NCI-H146 treated with DMSO at 0.1 percent for 48 hours (cell line): ENCODE measurements around the gene GUCY1A1.
"Not testable (repeated sequence)": the region's sequence is repeated elsewhere in the genome, so short reads cannot be mapped to it uniquely, and the experiment has no call there.

Source experiments
- DNase-seq: peaks from one replicate; lab custom pipeline; 2025; ENCODE audit not compliant: unreplicated experiment; lab: John Stamatoyannopoulos, UW

The GUCY1A1 gene

DNA sequence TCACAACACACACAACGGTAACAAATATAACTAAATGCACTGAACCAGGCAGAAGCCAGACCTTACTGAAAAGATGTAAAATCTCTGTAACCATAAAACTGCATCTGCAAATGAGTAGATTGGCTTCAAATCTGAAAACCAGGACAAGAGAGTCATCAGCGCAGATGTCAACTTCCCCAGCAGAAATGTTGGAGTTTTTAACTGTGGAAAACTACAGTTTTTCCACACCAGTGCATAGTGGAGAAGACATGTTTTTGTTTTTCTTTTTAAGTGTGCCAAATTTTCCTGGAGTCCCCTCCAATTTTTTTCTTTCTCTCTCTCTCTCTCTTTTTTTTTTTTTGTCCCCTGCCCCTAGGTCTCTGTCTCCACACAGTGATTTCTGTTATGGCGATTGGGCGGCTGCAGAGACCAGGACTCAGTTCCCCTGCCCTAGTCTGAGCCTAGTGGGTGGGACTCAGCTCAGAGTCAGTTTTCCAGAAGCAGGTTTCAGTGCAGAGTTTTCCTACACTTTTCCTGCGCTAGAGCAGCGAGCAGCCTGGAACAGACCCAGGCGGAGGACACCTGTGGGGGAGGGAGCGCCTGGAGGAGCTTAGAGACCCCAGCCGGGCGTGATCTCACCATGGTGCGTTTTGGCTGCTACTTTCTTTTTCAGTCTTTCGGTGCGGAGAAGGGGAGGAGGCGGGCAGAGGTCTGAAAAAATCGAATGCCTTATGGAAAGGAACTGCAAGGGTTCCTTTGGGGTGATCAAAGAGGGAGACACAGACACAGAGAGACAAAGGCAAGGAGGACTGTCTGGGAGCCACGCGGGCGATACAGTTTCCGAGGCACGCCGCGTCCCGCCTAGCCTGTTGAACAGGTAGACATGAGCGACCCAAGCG lies at the start of gene GUCY1A1:
Gene GUCY1A1 (plus strand): TSS at position 505 of the 878 bp plus-strand sequence. CDS start 30,020 bp downstream, outside the sequence.
- no peak for DNase-seq

GRCh38 chr4:155617296-155617695 lies 49.4 kb upstream of the GUCY1A1 start:
- DNase-seq, result no peak

GRCh38 chr4:155618183-155618838 lies 48.3 kb upstream of the GUCY1A1 start:
- no peak for DNase-seq

- DNase-seq, result no peak
Observed at GRCh38 chr4:155620637-155621036, 46.0 kb upstream of the GUCY1A1 start.

DNA sequence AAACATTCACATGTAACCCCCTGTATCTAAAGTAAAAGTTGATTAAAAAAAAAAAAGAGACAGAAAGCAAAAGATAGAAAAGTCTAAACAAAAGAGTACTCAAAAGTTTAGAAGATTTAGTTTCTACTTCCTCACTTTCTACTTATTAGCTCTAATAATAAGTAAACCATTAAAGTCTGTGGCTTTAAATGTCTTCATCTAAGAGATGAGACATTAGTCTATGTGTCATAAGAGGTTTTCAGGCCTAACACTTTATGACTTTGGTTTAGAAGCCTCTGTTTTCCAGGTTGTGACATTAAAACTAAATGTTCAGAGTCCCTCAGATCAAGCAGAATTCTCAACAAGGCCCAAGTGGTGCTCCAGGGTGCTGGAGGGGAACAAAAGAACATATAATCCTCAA lies 42.2 kb upstream of the GUCY1A1 start:
- DNase-seq, result no peak

GRCh38 chr4:155626561-155626960 lies 40.1 kb upstream of the GUCY1A1 start:
- DNase-seq, result no peak

DNA sequence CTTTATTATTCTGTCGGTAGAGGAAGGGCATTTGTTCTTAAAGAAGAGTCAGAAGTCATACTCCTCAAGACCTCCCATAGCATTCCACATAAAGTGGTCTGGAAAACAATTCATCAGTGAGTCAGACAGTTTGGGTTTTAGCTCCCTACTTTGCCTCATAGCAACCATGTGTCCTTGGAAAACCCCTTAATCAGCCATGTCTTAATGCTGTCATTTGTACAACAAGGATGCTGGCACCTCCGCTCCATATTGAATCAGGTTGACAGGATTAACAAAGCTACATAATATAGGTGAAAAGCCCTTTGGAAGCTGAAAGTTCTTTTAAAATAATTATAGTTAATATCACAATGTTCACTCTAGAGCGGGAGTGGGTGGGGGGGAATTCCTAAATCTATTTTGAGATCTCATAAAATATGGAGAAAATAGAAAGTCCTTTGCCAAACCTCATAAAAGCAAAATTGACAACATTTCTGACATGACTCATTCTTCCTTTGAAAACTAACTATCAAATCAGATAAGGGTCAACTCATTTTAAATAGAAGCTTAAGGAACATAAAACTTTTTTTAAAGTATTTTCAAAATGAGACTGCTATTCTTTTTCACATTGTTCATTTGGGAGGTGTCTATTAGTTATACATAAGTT lies 37.3 kb upstream of the GUCY1A1 start:
- no peak for DNase-seq

DNA sequence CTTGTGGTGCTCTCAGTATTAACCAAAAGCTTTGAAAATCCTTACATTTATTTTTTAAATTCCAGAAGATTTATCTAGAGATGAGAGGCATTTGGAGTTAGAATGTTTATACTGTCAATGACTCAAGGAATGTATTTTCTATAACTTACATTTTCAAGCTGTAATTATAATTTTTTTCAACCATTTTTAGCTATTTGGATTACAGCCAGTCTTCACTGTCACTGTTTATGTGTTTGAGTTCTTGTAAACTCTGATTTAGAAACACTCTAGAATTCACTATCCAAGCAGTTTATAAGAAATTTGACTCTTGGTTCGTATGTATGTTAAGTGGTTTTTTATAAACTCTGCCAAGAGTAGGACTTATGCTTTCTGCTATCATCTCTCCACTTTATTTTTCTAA lies 36.7 kb upstream of the GUCY1A1 start:
- DNase-seq, result no peak

DNA sequence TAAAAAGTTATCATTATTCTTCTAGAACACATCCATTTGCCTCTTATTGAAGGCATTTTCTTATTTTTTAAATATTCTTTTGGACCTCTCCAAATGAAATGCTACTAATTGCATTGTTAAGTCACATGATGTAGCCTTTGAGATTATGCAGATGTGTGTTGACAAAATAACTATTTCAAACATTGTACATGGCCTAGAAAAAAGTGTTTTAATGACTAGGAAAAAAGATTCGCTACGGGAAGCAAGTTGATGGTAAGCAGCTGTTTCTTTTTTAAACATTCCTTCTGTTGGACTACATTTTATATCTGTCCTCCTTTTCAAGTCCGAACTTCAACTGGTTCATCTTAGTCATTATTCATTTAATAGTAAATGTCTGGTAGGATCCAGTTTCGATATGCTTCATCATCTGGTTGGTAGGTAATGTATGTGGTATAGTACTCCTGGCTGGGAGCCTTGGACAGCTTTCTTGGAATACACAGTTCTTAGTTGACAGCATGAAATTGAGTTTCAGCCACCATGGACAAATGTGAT lies 34.3 kb upstream of the GUCY1A1 start:
- DNase-seq, result no peak

- no peak for DNase-seq
Observed at GRCh38 chr4:155638195-155638965, 28.3 kb upstream of the GUCY1A1 start.

DNA sequence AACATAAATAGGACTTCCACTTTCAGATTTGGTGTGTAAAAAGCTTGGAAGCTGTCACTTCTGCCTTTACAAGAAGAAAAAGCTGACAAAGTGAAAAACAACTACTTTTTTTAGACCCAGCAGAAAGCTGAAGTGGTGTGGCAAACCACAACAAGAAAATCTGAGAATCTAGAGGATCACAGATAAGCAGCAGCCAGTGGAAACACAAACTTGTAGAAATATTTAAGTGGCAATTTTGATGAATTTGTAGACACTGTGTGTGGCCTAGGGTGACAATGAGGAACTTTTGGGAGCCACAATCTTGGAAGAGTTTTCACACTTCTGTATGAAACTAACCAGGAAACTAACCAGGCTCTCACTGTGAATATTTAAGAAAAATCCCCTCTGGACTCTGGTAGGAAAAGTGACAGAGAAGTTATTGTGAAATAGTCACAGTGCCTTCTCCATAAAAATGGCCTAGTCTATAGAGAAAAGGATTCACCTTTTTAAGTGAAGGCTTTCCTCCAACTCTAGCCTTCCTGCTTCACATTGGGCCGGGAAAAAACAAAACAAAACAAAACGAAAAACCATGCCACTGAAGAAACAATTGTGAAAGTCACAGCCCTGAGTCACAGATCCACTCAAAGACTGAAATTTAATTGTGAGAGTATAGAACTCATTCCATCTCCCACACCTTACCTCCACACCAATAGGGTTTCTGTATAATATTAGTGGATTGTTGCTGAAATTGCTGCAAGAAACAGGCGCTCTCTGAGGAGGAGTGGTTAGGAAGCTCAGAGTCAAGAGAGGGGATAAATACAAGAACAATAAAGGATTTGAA lies 26.7 kb upstream of the GUCY1A1 start:
- DNase-seq, result no peak

- DNase-seq, result no peak
Observed at GRCh38 chr4:155640751-155641150, 25.9 kb upstream of the GUCY1A1 start.

DNA sequence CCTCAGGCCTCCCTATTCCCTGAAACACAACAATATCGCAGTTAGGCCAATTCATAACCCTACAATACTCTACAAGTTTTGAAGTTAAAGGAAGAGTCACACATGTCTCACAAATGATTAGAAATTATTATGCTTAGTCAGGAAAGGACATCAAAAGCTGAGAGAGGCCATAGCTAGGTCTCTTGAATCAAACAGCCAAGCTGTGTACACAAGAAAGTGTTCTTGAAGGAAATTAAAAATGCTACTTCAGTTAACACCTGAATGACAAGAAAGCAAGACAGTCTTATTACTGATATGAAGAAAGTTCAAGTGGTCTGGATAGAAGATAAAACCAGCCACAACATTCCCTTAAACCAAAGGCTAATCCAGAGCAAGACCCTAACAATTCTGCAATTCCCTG lies 23.6 kb upstream of the GUCY1A1 start:
- no peak for DNase-seq

GRCh38 chr4:155646001-155646400 lies 20.6 kb upstream of the GUCY1A1 start:
- no peak for DNase-seq

DNA sequence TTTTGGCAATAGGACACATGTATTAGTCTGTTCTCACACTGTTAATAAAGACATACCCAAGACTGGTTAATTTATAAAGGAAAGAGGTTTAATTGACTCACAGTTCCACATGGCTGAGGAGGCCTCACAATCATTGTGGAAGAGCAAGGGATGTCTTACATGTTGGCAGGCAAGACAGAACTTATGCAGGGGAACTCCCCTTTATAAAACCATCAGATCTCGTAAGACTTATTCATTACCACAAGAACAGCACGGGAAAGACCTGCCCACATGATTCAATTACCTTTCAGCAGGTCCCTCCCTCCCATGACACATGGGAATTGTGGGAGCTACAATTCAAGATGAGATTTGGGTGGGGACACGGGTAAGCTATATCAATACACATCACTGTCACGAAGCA lies 15.9 kb upstream of the GUCY1A1 start:
- DNase-seq, result not testable (repeated sequence)

GRCh38 chr4:155653052-155653451 lies 13.6 kb upstream of the GUCY1A1 start:
- DNase-seq, result no peak

DNA sequence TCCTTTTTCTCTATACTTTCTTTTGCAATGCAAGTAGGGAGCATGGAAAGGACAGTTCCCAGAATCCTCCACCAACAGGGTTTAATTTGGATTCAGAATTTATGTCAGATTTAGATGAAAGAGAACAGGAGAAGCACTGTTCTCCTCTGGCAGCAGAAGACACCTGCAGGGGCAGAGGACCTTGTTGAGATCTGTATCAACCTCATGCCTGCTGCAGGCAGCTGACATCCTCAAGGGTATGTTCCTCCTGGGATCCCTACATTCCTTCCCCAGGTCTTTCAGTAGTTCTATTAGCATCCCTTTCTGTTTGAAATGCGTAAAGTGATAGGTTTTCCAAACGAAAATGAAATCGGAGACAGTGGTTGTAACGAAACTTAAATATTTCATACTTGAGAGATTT lies 10.6 kb upstream of the GUCY1A1 start:
- no peak for DNase-seq

GRCh38 chr4:155657169-155657568 lies 9.5 kb upstream of the GUCY1A1 start:
- DNase-seq, result no peak

DNA sequence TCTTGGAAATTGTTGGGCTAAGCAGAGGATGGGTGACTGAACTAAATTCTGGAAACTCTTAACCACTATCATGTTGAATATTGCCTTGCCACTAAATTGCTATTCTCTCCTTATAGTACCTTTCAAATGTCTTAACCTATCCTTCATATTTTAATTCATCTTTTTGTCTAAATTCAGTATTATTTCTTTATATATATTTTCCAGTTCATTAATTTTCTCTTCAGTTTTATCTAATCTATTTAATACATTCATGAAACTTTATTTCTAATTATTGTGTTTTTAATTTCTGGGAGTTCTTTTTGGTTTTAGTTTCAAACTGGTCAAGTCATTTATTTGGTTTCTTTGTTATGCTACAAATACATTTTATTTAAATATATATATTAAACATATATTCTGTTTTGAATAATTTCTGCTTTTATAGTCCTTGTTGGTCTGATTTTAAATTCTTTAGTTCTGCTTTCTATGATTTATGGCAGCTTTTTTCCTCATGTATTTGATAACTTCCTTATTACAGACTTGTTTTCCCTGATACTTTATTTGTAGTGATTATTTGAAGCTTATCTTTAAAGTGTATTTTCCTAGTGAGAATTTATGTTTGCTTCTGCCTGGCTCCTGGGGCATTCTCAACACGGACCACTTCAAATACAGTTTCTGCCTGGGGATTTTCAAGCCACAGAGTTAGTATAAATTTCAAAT lies 8.5 kb upstream of the GUCY1A1 start:
- DNase-seq, result no peak
